ENCODE measurements around the gene FAF1. TPM values are rescaled to one million over a fixed set of nuclear protein-coding genes. Genes with fewer than 3 reads are reported as not detected.

Gene FAF1
- total RNA-seq, 1 donor from 2014 or later, result 10.4 TPM

- no peak for DNase-seq (ENCODE audit: low spot score)
Measured at GRCh38 chr1:50497007-50497406, 463.1 kb downstream of the FAF1 start.

GRCh38 chr1:50493710-50494109, 466.4 kb downstream of the FAF1 start:
- no peak for DNase-seq (ENCODE audit: low spot score)

GRCh38 chr1:50492142-50492541, 467.9 kb downstream of the FAF1 start:
- DNase-seq (ENCODE audit: low spot score), result no peak

- DNase-seq (ENCODE audit: low spot score), result no peak
Measured at GRCh38 chr1:50491142-50491541, 468.9 kb downstream of the FAF1 start.

GRCh38 chr1:50490640-50491039, 469.4 kb downstream of the FAF1 start:
- DNase-seq (ENCODE audit: low spot score), result no peak

- no peak for DNase-seq (ENCODE audit: low spot score)
Measured at GRCh38 chr1:50488876-50489275, 471.2 kb downstream of the FAF1 start.

GRCh38 chr1:50488356-50488755, 471.7 kb downstream of the FAF1 start:
- no peak for DNase-seq (ENCODE audit: low spot score)

- DNase-seq (ENCODE audit: low spot score), result no peak
Measured at GRCh38 chr1:50487725-50488124, 472.3 kb downstream of the FAF1 start.

GRCh38 chr1:50481142-50481736, 478.8 kb downstream of the FAF1 start:
- no peak for DNase-seq (ENCODE audit: low spot score)

- DNase-seq (ENCODE audit: low spot score), result no peak
Measured at GRCh38 chr1:50476800-50477199, 483.3 kb downstream of the FAF1 start.

- DNase-seq (ENCODE audit: low spot score), result no peak
Measured at GRCh38 chr1:50474859-50475809, 484.9 kb downstream of the FAF1 start.

- no peak for DNase-seq (ENCODE audit: low spot score)
Measured at GRCh38 chr1:50473513-50473912, 486.6 kb downstream of the FAF1 start.

GRCh38 chr1:50471967-50472366, 488.1 kb downstream of the FAF1 start:
- DNase-seq (ENCODE audit: low spot score), result no peak

- no peak for DNase-seq (ENCODE audit: low spot score)
Measured at GRCh38 chr1:50462964-50463363, 497.1 kb downstream of the FAF1 start.

- DNase-seq (ENCODE audit: low spot score), result no peak
Measured at GRCh38 chr1:50458507-50458906, 501.6 kb downstream of the FAF1 start.

- no peak for DNase-seq (ENCODE audit: low spot score)
Measured at GRCh38 chr1:50454911-50455310, 505.2 kb downstream of the FAF1 start.

- no peak for DNase-seq (ENCODE audit: low spot score)
Measured at GRCh38 chr1:50453266-50453665, 506.8 kb downstream of the FAF1 start.

- DNase-seq (ENCODE audit: low spot score), result no peak
Measured at GRCh38 chr1:50452700-50453099, 507.4 kb downstream of the FAF1 start.

GRCh38 chr1:50450861-50451653, 509.0 kb downstream of the FAF1 start:
- no peak for DNase-seq (ENCODE audit: low spot score)

- no peak for DNase-seq (ENCODE audit: low spot score)
Measured at GRCh38 chr1:50447961-50448360, 512.1 kb downstream of the FAF1 start.

- no peak for DNase-seq (ENCODE audit: low spot score)
Measured at GRCh38 chr1:50441183-50441582, 518.9 kb downstream of the FAF1 start.

- DNase-seq (ENCODE audit: low spot score), result no peak
Measured at GRCh38 chr1:50438945-50439344, 521.1 kb downstream of the FAF1 start.

Data from umbilical cord (tissue), 2 donors.